NCI-H187 (cell line): ENCODE measurements around the gene VIT.

ENCODE experiments used
- DNase-seq, 2 experiments: peaks; one replicate each; lab custom pipeline; 2025; lab: John Stamatoyannopoulos, UW

The VIT gene, protein sequence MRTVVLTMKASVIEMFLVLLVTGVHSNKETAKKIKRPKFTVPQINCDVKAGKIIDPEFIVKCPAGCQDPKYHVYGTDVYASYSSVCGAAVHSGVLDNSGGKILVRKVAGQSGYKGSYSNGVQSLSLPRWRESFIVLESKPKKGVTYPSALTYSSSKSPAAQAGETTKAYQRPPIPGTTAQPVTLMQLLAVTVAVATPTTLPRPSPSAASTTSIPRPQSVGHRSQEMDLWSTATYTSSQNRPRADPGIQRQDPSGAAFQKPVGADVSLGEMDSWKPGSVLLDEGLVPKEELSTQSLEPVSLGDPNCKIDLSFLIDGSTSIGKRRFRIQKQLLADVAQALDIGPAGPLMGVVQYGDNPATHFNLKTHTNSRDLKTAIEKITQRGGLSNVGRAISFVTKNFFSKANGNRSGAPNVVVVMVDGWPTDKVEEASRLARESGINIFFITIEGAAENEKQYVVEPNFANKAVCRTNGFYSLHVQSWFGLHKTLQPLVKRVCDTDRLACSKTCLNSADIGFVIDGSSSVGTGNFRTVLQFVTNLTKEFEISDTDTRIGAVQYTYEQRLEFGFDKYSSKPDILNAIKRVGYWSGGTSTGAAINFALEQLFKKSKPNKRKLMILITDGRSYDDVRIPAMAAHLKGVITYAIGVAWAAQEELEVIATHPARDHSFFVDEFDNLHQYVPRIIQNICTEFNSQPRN

GRCh38 chr2:36696533-36696932 is at the start of gene VIT:
Gene VIT, plus strand, starts transcription at chr2:36696707. Its CDS starts 19,664 bp downstream, at chr2:36716371.
- DNase-seq: no peak

- DNase-seq: no peak
Observed at GRCh38 chr2:36650031-36650829, 46.3 kb upstream of the VIT start.

- DNase-seq: no peak
Observed at GRCh38 chr2:36653155-36653554, 43.4 kb upstream of the VIT start.

GRCh38 chr2:36653967-36654694 is 42.4 kb upstream of the VIT start:
- DNase-seq: no peak

DNA sequence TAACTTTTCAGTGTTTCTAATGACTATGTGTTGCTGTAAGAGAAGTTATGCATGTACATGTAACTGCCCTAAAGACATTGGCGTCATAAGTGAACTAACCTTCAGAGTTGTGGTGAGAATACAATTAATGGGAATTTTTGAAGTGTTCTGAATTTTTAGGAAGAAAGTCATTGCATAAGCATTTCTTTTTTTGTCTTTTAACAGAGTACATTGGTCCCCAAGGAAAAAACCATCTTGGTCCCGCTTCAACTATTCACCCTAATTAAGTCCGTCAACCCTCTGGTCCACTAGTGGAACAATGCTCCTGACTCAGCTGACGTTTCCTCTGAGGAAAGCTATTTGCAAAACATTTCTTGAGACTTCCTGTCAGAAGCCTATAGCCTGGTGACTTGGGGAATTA is 41.1 kb upstream of the VIT start:
- DNase-seq: no peak

GRCh38 chr2:36657703-36658102 is 38.8 kb upstream of the VIT start:
- no peak for DNase-seq

DNA sequence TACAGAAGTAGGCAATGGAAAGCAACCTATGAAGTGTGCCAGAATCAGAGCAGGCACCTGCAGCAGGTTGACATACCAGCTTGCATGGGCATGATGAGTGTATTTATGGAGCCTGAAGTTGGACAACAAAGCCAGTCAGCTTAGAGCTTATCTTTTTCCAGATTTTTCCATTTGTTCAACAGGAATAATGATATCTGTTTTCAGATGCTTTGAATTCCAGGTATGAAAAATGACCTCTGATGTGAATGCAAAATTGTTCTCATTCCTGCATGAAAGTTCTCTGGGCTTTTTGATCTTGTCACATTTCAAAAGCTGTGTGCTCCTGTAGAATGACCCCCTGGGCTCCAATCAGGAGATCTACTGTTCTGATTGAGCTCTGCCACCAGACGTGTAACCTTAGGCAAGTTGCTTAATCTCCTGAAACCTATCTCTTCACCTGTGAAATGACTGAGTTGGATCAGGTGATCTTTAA is 38.2 kb upstream of the VIT start:
- DNase-seq: no peak

GRCh38 chr2:36659218-36659617 is 37.3 kb upstream of the VIT start:
- no peak for DNase-seq

DNA sequence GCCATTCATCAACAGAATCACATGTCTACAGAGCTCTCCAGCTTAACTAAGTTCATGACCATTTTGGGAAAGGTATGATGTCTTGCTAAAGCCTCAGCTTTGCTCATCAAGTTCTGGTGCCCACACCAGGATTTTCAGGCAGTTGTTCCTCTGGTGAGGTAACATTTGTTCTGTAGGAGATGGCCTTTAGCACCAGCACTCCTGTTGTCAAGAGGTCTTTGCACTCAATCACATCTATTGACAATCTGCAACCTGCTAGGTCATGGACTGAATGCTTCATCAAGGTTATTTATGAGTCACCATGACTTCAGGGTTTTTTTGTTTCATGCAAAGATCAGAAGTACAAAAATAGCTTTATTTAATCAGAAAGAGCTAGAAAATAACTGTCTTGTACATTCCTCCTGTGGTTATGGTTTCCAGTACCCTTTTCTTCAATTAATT is 36.6 kb upstream of the VIT start:
- DNase-seq: no peak

- no peak for DNase-seq
Observed at GRCh38 chr2:36662638-36663037, 33.9 kb upstream of the VIT start.

DNA sequence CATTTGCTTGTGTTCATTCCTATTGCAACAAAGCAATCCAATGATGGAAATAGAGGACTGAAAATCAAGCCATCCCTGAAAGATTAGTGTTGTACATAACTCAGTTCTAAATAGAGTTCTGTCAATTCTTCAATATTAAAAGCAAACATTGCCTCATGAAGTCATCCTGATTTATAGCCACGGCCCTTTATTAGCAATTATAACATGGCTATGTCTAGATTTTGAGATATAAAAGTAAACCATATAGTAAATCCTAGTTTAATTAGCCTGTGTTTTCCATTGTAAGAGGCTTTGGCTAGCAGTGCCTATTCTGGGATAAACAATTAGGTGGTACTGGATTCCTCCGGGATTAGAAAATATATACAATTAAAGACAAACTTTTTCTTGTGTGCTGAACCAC is 33.2 kb upstream of the VIT start:
- no peak for DNase-seq

DNA sequence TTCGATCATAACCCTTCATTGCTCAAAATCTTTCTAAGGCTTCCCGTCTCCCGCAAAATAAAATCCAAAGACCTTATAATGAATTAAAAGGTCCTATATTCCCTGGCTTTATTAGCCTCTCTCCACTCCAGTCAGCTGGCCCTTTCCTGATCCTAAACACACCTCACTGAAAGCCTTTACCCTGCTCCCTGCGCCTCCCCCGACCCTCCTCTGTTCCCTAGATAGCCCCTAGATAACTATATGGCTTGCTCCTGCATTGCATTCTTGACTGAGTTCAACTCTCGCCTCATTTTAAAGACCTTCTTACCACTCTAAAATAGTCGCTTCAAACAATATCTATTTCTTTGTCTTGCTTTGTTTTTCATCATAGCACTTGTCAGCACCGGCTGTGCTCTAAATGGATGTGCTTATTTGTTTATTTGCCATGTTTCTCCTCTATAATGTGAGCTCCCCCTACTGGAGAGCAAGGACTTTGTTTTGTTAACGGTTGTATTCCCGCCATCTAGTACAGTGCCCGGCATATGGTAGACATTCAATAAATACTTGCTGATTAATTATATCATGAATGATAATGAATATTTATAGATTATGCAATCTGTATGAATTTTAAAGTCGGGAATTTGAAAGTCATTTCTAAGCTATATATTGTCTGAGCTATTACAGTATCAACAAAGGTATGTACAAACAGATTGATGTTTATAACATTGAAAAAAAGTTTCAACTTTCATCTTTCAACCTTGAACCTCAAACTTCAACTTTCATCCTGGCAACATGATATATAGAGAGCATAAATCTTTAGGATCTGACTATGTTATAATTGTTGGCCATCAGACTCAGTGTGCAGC is 32.4 kb upstream of the VIT start:
- DNase-seq: peak in 1 of 2 experiments; percentile 27

DNA sequence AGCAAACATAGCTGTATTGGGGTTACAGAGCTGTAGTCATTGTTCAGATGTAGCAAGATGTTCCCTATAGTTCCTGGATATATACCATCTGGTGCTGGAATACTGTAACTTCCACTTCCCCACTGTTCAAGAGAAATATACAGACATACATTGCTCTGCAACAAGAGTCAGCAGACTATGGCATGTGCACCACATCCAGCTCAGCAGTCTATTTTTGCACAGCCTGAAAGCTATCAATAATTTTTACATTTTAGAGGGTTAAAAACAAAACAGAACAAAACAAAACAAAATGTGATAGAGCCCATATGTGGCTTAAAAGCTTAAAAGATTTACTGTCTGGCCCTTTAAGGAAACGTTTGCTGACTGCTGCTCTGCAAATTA is 31.8 kb upstream of the VIT start:
- no peak for DNase-seq

DNA sequence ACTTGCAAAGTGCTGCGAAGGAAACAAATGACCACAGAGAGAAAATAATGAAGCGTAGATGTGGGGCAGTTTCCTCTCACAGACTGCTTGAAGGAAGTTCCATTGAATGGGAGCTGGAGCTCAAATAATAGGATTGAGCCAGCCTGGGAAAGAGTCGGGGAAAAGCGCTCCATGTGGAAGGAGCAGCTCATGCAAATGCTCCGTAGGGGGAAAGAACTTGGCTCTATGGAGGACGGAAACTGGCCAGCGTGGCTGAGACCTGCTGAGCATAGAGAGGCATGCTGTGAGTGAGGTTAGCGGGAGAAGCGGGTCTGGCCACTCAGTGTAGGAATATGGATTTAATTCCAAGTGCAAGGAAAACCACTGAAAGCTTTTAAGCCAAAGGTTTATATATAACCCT is 28.6 kb upstream of the VIT start:
- DNase-seq: no peak

GRCh38 chr2:36670881-36671595 is 25.5 kb upstream of the VIT start:
- DNase-seq: no peak

DNA sequence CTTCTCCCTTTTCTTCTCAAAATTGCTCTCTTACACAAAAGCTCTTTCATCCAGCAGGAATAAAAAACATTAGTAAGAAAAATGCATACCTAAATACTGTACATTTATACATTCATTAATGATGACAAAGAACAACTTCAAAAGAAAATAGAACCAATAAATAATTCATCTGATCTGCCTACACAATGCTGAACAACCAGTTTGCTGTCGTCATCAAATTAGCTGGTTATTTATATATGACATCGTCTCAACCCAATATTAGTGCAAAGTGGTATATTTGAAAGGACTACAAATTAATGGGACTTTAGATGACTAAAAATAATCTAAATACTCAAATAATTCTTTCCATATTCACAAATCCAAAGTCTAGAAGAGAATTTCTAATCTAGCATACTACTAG is 24.8 kb upstream of the VIT start:
- no peak for DNase-seq

GRCh38 chr2:36672199-36672598 is 24.3 kb upstream of the VIT start:
- no peak for DNase-seq

DNA sequence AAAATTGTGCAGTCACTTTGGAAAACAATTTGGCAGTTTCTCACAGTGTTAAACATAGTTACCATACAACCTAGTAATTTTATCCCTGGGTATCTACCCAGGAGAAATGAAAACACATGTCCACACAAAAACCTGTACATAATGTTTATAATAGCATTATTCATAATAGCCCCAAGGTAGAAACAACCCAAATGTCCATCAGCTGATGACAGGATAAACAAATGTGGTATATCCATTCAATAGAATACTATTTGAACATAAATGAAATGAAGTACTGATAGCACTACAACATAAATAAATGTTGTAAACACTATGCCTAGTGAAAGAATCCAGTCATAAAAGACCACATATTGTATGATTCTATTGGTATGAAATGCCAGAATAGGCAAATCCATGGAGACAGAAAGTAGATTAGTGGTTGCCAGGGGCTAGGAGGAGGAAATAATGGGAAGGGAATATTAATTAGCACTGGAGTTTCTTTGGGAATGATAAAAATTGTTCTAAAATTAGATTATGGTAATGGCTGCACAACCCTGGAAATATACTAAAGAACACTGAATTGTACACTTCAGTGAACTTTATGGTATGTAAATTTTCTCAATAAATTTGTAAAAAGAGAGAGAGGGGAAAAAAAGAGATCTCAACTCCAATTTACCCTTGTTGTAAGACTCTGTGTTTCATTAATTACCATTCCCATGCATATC is 20.8 kb upstream of the VIT start:
- no peak for DNase-seq

- DNase-seq: no peak
Observed at GRCh38 chr2:36676364-36676763, 20.1 kb upstream of the VIT start.

DNA sequence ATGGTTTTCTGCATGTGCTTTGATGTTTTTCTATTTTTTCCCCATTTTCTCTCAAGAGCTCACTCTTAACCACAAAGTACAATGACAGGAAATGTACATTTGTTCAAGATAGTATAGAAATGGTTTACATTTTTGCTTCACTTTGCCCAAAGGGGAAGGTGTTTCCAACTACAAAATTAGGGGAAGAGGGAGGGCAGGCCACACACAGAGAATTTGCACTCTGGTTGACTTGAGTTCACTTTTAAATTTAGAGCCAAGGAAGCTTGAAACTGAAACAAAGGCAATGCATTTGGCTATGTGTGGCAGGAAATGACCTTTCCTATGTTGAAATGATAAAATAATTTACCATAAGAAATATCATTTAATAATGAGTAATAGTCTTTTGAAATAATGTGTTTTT is 19.1 kb upstream of the VIT start:
- no peak for DNase-seq
